ENCODE measurements around the gene KCNJ1.
A peak's percentile ranks its signal among the peaks of the same experiment; 100 is the strongest.

KCNJ1 gene

DNA sequence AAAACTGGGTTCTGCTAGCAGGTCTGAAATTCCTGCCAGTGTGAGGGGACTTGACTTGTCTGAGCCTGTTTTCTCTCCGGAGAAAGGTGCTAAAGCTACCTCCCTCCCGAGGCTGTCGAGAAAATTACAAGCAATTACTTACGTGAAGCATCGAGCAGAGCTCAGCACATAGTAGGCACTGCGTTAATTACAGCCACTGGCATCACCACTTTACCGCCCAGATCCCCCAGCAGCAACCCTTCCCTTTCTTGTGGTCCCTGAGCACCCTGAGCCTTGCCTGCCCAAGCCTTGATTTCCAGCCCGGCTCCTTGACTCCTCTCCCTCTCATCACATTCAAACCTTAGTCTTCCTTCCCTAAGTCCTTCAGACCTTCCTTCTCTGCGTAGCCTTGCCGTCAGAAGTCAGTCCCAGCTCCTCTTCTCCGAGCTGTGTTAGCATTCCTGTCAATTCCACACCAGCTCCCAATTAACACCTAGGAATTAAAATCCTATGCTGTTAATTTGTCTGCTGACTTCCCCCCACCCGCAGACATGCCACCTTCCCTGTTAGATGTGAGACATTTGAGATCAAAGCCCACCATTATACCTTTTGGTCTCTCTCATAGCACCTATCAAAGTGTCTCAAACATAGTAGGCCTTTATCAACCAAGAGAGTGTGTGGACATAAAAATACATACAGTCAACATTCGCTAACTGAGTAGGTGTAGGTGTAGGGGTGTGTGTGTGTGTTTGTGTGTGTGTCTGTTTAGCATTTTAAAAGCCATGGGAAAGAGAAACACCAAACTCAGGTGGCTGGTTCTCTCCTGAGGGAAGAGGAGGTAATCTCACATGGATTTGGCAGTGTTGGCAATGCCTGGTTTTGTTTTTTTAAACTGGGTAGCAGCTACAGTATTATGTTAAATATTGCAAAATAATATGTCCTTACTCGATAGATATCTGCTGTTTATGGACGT lies 21.2 kb upstream of the KCNJ1 start:
- intact Hi-C loops (cut with DNase I): no loop called here

DNA sequence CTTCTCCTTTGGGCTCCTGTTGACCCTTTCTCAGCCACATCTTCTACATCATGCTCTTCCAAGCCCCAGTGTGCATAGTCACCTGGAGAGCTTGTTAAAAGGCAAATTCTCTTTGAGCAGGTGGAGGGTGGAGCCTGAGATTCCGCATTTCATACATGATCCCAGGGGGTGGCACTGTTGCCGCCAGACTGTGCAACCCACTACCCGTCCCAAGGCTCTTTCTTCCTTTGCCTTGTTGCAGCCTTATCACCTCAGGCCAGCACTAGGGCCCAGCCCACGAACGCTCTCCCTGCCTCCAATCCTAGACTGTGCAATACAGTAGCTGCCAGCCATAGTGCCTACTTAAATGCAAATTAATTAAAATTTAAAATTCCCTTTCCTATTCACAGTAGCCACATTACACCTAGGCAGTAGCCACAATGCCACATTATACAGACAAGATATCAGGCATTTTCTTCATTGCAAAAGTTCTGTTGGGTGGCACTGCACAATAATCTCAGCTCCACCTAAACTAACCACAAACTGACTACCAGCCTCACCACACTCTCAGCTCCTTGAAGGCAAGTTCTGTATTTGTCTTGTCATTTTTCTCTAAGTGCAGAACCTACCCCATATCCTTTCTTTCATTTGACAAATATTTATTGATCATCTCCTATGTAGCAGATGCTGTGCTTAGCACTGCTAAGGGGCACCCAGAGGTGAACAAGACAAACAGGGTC lies 19.5 kb upstream of the KCNJ1 start:
- peak in 14 of 42 donors; percentile 27 to 62 (median 48) for DNase-seq
- intact Hi-C loops (cut with DNase I): no loop called here

More for the DNA sequence above, 21.2 kb upstream of the KCNJ1 start:
- DNase-seq: no peak

- intact Hi-C loops (cut with DNase I): loop anchor here (5.0 kb wide), 1 partner anchor 72 kb away; no protein-coding TSS in a partner anchor
- DNase-seq: peak in 41 of 42 donors; percentile 37 to 87 (median 68)
These were observed 17.7 kb upstream of the KCNJ1 start for GRCh38 chr11:128884703-128885338.

GRCh38 chr11:128884054-128884453 lies 17.0 kb upstream of the KCNJ1 start:
- no peak for DNase-seq
- intact Hi-C loops (cut with DNase I): loop anchor here (5.0 kb wide), 1 partner anchor 73 kb away; no protein-coding TSS in a partner anchor

DNA sequence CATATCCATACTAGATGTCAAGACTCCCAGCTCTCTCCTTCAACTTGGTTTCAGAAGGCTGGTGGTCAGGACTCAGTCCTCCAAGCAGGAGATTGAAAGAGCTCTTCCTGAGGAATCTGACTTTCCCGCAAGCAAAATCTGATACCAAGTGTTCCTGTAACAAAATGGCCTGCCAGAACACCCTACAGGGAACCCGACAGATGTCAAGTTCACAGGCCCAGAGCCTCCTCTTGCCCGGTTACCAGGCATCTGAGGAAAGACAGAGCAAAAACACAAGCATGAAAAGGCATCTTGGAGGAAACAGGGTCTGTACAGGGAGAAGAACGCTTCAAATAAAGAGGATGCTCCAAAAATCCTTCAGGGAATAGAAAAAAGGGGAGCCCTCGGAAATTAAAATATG lies 15.4 kb upstream of the KCNJ1 start:
- intact Hi-C loops (cut with DNase I): loop anchor here (5.0 kb wide), 1 partner anchor 75 kb away; no protein-coding TSS in a partner anchor
- DNase-seq: no peak

GRCh38 chr11:128881221-128881620 lies 14.1 kb upstream of the KCNJ1 start:
- intact Hi-C loops (cut with DNase I): loop anchor here (5.0 kb wide), 1 partner anchor 76 kb away; no protein-coding TSS in a partner anchor
- peak in 1 of 42 donors; percentile 1 for DNase-seq

DNA sequence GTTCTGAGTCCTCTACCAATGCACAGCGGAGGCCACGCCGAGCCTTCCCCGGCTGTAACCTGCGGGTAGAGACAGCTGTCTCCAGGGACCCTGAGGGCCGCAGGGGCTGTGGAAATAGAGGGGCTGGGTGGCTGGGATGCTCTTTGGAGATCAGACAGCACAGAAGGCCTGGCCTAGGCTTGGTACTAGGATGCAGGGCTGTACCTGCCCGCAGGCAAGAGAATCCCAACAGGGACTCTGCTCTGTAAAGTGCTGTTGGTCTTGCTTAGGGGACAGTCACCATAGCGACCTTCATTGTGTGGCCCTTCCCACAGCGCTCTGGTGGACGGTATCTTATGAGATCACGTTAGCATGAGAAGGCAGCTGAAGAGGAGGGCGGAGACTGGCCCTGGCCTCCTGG lies 12.7 kb upstream of the KCNJ1 start:
- intact Hi-C loops (cut with DNase I): loop anchor here (5.0 kb wide), 1 partner anchor 77 kb away; no protein-coding TSS in a partner anchor
- no peak for DNase-seq

GRCh38 chr11:128878455-128878854 lies 11.4 kb upstream of the KCNJ1 start:
- no peak for DNase-seq
- intact Hi-C loops (cut with DNase I): no loop called here

GRCh38 chr11:128877726-128878125 lies 10.6 kb upstream of the KCNJ1 start:
- intact Hi-C loops (cut with DNase I): no loop called here
- DNase-seq: no peak

- DNase-seq: no peak
- intact Hi-C loops (cut with DNase I): no loop called here
These were observed 9.1 kb upstream of the KCNJ1 start for GRCh38 chr11:128876133-128876650.

DNA sequence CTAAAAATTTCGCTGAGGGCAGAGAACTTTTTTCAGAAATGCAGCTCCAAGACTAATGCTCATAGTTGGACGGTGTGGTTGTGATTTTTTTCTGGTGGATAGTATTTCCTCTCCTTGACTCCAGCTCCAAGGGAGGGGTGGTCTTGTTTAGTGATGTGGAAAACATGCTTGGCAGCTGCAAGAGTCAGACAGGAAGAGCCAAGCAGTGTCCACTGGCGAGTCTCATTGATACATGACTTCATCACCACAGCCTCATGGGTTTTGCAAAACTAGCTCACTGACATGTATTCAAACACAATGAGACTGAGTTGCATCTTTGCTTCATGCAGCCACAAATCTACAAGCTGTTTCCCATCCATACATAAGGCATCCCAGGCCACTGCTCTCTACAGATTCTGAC lies 7.3 kb upstream of the KCNJ1 start:
- DNase-seq: no peak
- intact Hi-C loops (cut with DNase I): no loop called here

GRCh38 chr11:128872594-128872993 lies 5.5 kb upstream of the KCNJ1 start:
- intact Hi-C loops (cut with DNase I): no loop called here
- DNase-seq: no peak

- DNase-seq: no peak
- intact Hi-C loops (cut with DNase I): no loop called here
These were observed 5.0 kb upstream of the KCNJ1 start for GRCh38 chr11:128872094-128872493.

GRCh38 chr11:128871168-128871610 lies 4.1 kb upstream of the KCNJ1 start:
- intact Hi-C loops (cut with DNase I): no loop called here
- no peak for DNase-seq

DNA sequence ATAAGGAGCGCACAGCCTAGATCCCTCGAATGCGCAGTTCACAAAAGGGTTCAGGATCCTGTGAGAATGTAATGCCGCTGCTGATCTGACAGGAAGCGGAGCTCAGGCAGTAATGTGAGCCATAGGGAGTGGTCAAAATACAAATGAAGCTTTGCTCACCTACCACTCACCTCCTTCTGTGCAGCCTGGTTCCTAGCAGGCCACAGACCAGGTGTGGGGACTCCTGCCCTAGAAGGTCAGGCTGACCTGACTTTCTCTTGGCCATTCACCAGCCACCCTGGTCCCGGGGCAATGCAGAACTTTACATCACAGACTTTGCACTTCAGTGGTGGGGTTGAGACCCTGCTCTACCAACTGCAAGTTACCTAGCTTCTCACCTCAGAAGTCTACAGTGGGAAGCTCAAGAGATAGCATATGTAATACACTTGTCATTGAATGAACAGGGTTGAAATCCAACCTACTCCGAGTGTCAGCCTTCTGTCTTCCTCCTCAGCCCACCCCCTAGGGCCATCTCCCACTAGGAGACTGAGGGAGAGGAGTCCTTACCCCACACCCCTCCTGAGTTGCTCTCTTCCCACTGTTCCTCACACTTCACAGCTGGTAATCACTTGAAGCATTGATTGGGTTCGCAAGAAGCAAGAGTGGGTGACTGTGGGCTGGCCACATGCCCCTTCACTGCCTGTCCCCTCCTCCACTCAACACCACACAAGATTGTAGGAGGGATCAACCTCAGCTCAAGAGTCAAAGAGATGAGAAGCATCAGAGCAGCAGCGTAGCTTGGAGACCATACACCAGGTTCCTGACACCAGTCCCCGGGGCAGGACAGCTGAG lies 2.0 kb upstream of the KCNJ1 start:
- intact Hi-C loops (cut with DNase I): no loop called here

GRCh38 chr11:128865490-128865889 lies 1.6 kb downstream of the KCNJ1 start:
- DNase-seq: no peak
- intact Hi-C loops (cut with DNase I): no loop called here

More for the DNA sequence above, 2.0 kb upstream of the KCNJ1 start:
- no peak for DNase-seq

GRCh38 chr11:128862908-128863660 lies 4.0 kb downstream of the KCNJ1 start:
- DNase-seq: no peak
- intact Hi-C loops (cut with DNase I): no loop called here

- no peak for DNase-seq
- intact Hi-C loops (cut with DNase I): no loop called here
These were observed 4.7 kb downstream of the KCNJ1 start for GRCh38 chr11:128862406-128862805.
